Upper lobe of left lung (tissue), 6 donors: Measurements from ENCODE around the gene GALC. TPM values are rescaled to one million over a fixed set of nuclear protein-coding genes. Genes with fewer than 3 reads are reported as not detected.

ENCODE experiments used
- ATAC-seq, 2 donors: fragments of 200-7000 bp; cut with Tn5 transposase; one replicate each; pipeline ENCODE4 v1.9.1; 2022; ENCODE audit warnings: mild to moderate bottlenecking in 2 of 2, moderate library complexity in 2 of 2; ENCODE audit not compliant: low FRiP score in 2 of 2
- DNase-seq, 2 donors: peaks; one replicate each; pipeline ENCODE4 v3.0.0-alpha.2; 2019 to 2020
- H3K27ac ChIP-seq, 4 donors: fragments of 200-600 bp; sonication (generic); one replicate each; pipeline ENCODE4 v1.5.1; 2016 to 2019
- H3K27me3 ChIP-seq, 4 donors: fragments of 200-600 bp; sonication (generic); one replicate each; pipeline ENCODE4 v1.5.1; 2017 to 2019
- H3K36me3 ChIP-seq, 4 donors: fragments of 200-600 bp; sonication (generic); one replicate each; pipeline ENCODE4 v1.5.1; 2016 to 2019
- H3K4me1 ChIP-seq, 4 donors: fragments of 200-600 bp; sonication (generic); one replicate each; pipeline ENCODE4 v1.5.1; 2018 to 2019
- H3K4me3 ChIP-seq, 4 donors: fragments of 200-600 bp; sonication (generic); one replicate each; pipeline ENCODE4 v1.5.1; 2017 to 2019; ENCODE audit warnings: mild to moderate bottlenecking in 2 of 4, moderate library complexity in 1 of 4
- H3K9me3 ChIP-seq, 4 donors: fragments of 200-600 bp; sonication (generic); one replicate each; pipeline ENCODE4 v1.5.1; 2018 to 2019
- CTCF ChIP-seq, 6 experiments: fragments of 450-650 bp in 4 of 6; fragments of 200-600 bp in 2 of 6; sonication (generic) in 2 of 6; IDR thresholded peaks; one replicate each; pipeline ENCODE4 v1.5.1; 2016 to 2019; ENCODE audit warnings: antibody characterized with exemption in 6 of 6
- EP300 ChIP-seq, 4 donors: sonication (generic); formaldehyde crosslinking; IDR thresholded peaks; one replicate each; pipeline ENCODE4 v1.5.1; 2017; ENCODE audit warnings: antibody characterized with exemption in 4 of 4, control low read depth in 2 of 4
- POLR2A ChIP-seq, 4 donors: fragments of 450-650 bp; IDR thresholded peaks; one replicate each; pipeline ENCODE4 v1.5.1; 2016 to 2017; ENCODE audit warnings: antibody characterized with exemption in 4 of 4, mild to moderate bottlenecking in 2 of 4
- POLR2AphosphoS5 ChIP-seq, 2 donors: sonication (generic); formaldehyde crosslinking; IDR thresholded peaks; one replicate each; pipeline ENCODE4 v1.5.1; 2017; ENCODE audit warnings: antibody characterized with exemption in 2 of 2
- WGBS, 2 donors: methylation state at CpG; one replicate each; pipeline ENCODE4 v1.1.5; 2017 to 2018; 5-methylcytosine and 5-hydroxymethylcytosine counted together
- total RNA-seq, 6 donors: library from RNA; depleted of rRNA in 4 of 6; stranded (reverse); fragments of >200 nt in 4 of 6; gene quantifications; one replicate each; pipeline versions ENCODE4 v1.1.0 to v1.2.1, GENCODE V29; 2016 to 2021
- donor health status: DM: no; HTN: no; CAD: no; lungs with moderate emphysema.
- donor health status: DM: no; HTN: yes; CAD: no; lungs with severe emphysema.

The GALC gene
- total RNA-seq, 6 donors from 2014 or later, result 24.2 to 64.3 (median 49.0) TPM

GRCh38 chr14:87966816-87967215 is 26.2 kb downstream of the GALC start:
- H3K4me3 ChIP-seq, result no peak overlapping the region
- TF ChIP-seq POLR2A (IDR thresholded peaks at IDR 0.05) (no peak), CTCF (IDR thresholded peaks at IDR 0.05) (no peak), EP300 (IDR thresholded peaks at IDR 0.05) (no peak), POLR2AphosphoS5 (IDR thresholded peaks at IDR 0.05) (no peak)
- 87% methylated on average over 3 of the region's 3 CpGs for WGBS, 2 donors
- peaks cover 3 to 53% (median 8%) of the 10 kb centered on the region in 4 donors for H3K36me3 ChIP-seq
- ATAC-seq (no peak), DNase-seq (no peak)
- H3K27ac ChIP-seq, result no peak overlapping the region
- H3K27me3 ChIP-seq, result no peaks in the 10 kb centered on the region
- H3K9me3 ChIP-seq, result no peaks in the 10 kb centered on the region
- no peaks in the 10 kb centered on the region for H3K4me1 ChIP-seq

GRCh38 chr14:87961246-87961645 is 31.7 kb downstream of the GALC start:
- TF ChIP-seq POLR2A (IDR thresholded peaks at IDR 0.05) (no peak), CTCF (IDR thresholded peaks at IDR 0.05) (no peak), EP300 (IDR thresholded peaks at IDR 0.05) (no peak)
- H3K4me3 ChIP-seq, result no peak overlapping the region
- H3K27ac ChIP-seq, result no peak overlapping the region
- no peaks in the 10 kb centered on the region for H3K4me1 ChIP-seq
- no peaks in the 10 kb centered on the region for H3K9me3 ChIP-seq
- H3K36me3 ChIP-seq, result peaks cover 3 to 47% (median 9%) of the 10 kb centered on the region in 4 donors
- WGBS, 2 donors, result 88 to 89% methylated on average over 2 of the region's 2 CpGs
- no peaks in the 10 kb centered on the region for H3K27me3 ChIP-seq
- no peak for DNase-seq
- no peak for ATAC-seq

GRCh38 chr14:87960013-87960787 is 32.8 kb downstream of the GALC start:
- H3K4me3 ChIP-seq, result no peak overlapping the region
- no peaks in the 10 kb centered on the region for H3K4me1 ChIP-seq
- no peak overlapping the region for H3K27ac ChIP-seq
- no peak for DNase-seq
- H3K9me3 ChIP-seq, result no peaks in the 10 kb centered on the region
- no peak for ATAC-seq
- 83 to 90% methylated on average over 5 of the region's 5 CpGs for WGBS, 2 donors
- peaks cover 3 to 39% (median 7%) of the 10 kb centered on the region in 4 donors for H3K36me3 ChIP-seq
- H3K27me3 ChIP-seq, result no peaks in the 10 kb centered on the region
- TF ChIP-seq POLR2A (IDR thresholded peaks at IDR 0.05), result no peak
- TF ChIP-seq EP300 (IDR thresholded peaks at IDR 0.05), result no peak
- TF ChIP-seq POLR2AphosphoS5 (IDR thresholded peaks at IDR 0.05), result no peak
- no peak for TF ChIP-seq CTCF (IDR thresholded peaks at IDR 0.05)

GRCh38 chr14:87955501-87955900 is 37.5 kb downstream of the GALC start:
- Histone ChIP-seq H3K4me1 (no peaks in the 10 kb centered on the region), H3K4me3 (no peak overlapping the region), H3K36me3 (peaks cover 0 to 13% (median 2%) of the 10 kb centered on the region in 4 donors), H3K27ac (no peak overlapping the region), H3K9me3 (no peaks in the 10 kb centered on the region), H3K27me3 (no peaks in the 10 kb centered on the region)
- TF ChIP-seq POLR2A (IDR thresholded peaks at IDR 0.05), result no peak
- no peak for TF ChIP-seq POLR2AphosphoS5 (IDR thresholded peaks at IDR 0.05)
- no peak for TF ChIP-seq CTCF (IDR thresholded peaks at IDR 0.05)
- TF ChIP-seq EP300 (IDR thresholded peaks at IDR 0.05), result no peak
- 58 to 73% methylated on average over 6 of the region's 6 CpGs for WGBS, 2 donors
- no peak for DNase-seq
- no peak for ATAC-seq
